Psoas muscle (tissue), 8 donors: ENCODE results near the gene MIOS. TPM values are rescaled to one million over a fixed set of nuclear protein-coding genes. Genes with fewer than 3 reads are reported as not detected.

Experiments
- ATAC-seq, 4 donors: fragments of 200-7000 bp; cut with Tn5 transposase; one replicate each; pipeline ENCODE4 v1.9.1; 2020; ENCODE audit warnings: moderate library complexity in 3 of 4, mild to moderate bottlenecking in 2 of 4
- DNase-seq, 2 donors: peaks; one replicate each; pipeline ENCODE4 v3.0.0-alpha.2; 2020
- H3K27ac ChIP-seq: fragments of 200-600 bp; one replicate; pipeline ENCODE4 v1.8.0; 2022
- H3K27me3 ChIP-seq, 3 donors: fragments of 200-600 bp in 1 of 3; one replicate each; pipeline versions ENCODE4 v1.6.1 to v1.8.0; 2013 to 2022; ENCODE audit warnings: low read length in 2 of 3, mild to moderate bottlenecking in 2 of 3, moderate library complexity in 1 of 3; ENCODE audit not compliant: insufficient read depth in 3 of 3
- H3K36me3 ChIP-seq, 2 donors: fragments of 200-600 bp in 1 of 2; one replicate each; pipeline versions ENCODE4 v1.6.1 to v1.8.0; 2013 to 2022; ENCODE audit warnings: low read depth in 1 of 2, mild to moderate bottlenecking in 1 of 2, moderate library complexity in 1 of 2; ENCODE audit not compliant: insufficient read depth in 1 of 2
- H3K4me1 ChIP-seq: fragments of 200-600 bp; one replicate; pipeline ENCODE4 v1.8.0; 2022
- H3K4me3 ChIP-seq: fragments of 200-600 bp; one replicate; pipeline ENCODE4 v1.8.0; 2022; ENCODE audit warnings: mild to moderate bottlenecking
- H3K9me3 ChIP-seq: fragments of 200-600 bp; one replicate; pipeline ENCODE4 v1.8.0; 2022
- WGBS, 3 donors: extraction: QIAGEN DNeasy Blood & Tissue Kit; methylation state at CpG; one replicate each; pipeline versions ENCODE4 v1.1.6 to v1.1.7; 2013; 5-methylcytosine and 5-hydroxymethylcytosine counted together
- intact Hi-C, 2 donors: fragments of 100-400 bp; cut with DNase I; formaldehyde crosslinking; loops; one replicate each; pipeline versions ENCODE4 v1.11.0 to v1.14.2; 2022
- polyA plus RNA-seq, 3 donors: library from polyadenylated mRNA; stranded (reverse); fragments of 200-250 nt; gene quantifications; one replicate each; pipeline ENCODE4 v1.2.3, GENCODE V29; 2013
- total RNA-seq, 4 donors: library from RNA; stranded (reverse); fragmentation: NEBNext Ultra II Directional in 2 of 4; extraction: Animal tissue kit (Norgen Biotek cat#: 25700) in 2 of 4; gene quantifications; one replicate each; pipeline versions ENCODE4 v1.2.1 to v1.2.4, GENCODE V29; 2021 to 2023
- TF ChIP-seq, protein P1 (sequence below): fragments of 200-600 bp; IDR thresholded peaks from one replicate; pipeline ENCODE4 v1.8.0; 2022; ENCODE audit warnings: antibody characterized with exemption
- donor health status: healthy with polysubstance abuse.
- donor health status: DM: no; HTN: no; CAD: no; lungs with moderate emphysema.
- donor health status: Bipolar disorder and iron deficiency.
- donor health status: healthy.
- donor health status: DM: yes; HTN: yes; CAD: no.
- donor health status: DM: no; HTN: no; CAD: no.
- donor health status: DM: no; HTN: no; CAD: no.
- donor health status: DM: yes; HTN: yes; CAD: no.

Gene MIOS
- total and polyA plus RNA-seq, 7 donors = 65.2 to 219 (median 76.3) TPM

DNA sequence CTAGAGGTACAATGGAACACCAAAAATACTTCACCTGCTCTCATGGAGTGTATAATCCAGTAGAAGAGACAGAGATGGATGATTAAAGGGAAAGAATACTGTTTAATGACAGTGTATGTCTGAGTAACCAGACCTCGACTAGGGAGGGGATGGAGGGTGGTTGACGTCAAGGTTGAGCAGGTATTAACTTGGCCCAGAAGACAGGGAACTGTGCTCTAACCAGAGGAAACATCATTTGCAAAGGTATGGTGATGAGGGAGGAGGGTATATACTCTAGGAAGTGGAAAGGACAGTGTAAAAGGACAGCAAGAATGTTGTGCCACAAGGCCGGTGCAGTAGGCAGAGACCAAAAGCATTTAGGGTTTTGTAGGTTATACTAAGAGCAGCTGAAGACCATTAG lies 2.9 kb downstream of the MIOS start:
- WGBS, 3 donors = 86 to 97% (median 87%) methylated on average over 3 of the region's 3 CpGs
- ATAC-seq = no peak
- intact Hi-C loops = loop anchor here in 1 of 2 donors (10.0 kb wide), 3 partner anchors 195 to 645 kb away; partner anchors contain the start of gene C1GALT1
- TF ChIP-seq, protein P1, sequence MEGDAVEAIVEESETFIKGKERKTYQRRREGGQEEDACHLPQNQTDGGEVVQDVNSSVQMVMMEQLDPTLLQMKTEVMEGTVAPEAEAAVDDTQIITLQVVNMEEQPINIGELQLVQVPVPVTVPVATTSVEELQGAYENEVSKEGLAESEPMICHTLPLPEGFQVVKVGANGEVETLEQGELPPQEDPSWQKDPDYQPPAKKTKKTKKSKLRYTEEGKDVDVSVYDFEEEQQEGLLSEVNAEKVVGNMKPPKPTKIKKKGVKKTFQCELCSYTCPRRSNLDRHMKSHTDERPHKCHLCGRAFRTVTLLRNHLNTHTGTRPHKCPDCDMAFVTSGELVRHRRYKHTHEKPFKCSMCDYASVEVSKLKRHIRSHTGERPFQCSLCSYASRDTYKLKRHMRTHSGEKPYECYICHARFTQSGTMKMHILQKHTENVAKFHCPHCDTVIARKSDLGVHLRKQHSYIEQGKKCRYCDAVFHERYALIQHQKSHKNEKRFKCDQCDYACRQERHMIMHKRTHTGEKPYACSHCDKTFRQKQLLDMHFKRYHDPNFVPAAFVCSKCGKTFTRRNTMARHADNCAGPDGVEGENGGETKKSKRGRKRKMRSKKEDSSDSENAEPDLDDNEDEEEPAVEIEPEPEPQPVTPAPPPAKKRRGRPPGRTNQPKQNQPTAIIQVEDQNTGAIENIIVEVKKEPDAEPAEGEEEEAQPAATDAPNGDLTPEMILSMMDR = no peak
- Histone ChIP-seq H3K4me3 (peak overlapping the region; percentile 92), H3K36me3 (peaks cover 7 to 25% of the 10 kb centered on the region in 2 donors), H3K27ac (peak overlapping the region; percentile 10), H3K4me1 (peaks cover 52% of the 10 kb centered on the region), H3K9me3 (no peaks in the 10 kb centered on the region), H3K27me3 (no peaks in the 10 kb centered on the region)
- DNase-seq = no peak

DNA sequence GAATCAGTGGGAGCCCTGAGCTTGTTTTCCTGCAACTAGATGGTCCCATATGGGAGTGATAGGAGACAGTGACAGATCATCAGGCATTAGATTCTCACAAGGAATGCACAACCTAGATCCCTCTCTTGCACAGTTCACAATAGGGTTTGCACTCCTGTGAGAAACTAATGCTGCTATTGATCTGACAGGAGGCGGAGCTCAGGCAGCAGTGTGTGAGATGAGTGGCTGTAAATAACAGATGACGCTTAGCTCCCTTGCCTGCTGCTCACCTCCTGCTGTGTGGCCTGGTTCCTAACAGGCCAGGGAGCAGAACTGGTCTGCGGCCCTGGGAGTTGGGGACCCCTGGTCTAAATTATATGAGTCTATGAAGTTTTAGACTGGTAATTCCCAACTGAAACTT lies 3.9 kb downstream of the MIOS start:
- DNase-seq (no peak), ATAC-seq (no peak)
- peaks cover 60% of the 10 kb centered on the region for H3K4me1 ChIP-seq
- H3K36me3 ChIP-seq = peaks cover 7 to 25% of the 10 kb centered on the region in 2 donors
- no peaks in the 10 kb centered on the region for H3K27me3 ChIP-seq
- 94 to 96% (median 95%) methylated on average over 3 of the region's 3 CpGs for WGBS, 3 donors
- TF ChIP-seq, protein P1 = no peak
- intact Hi-C loops = no loop called here
- H3K4me3 ChIP-seq = peak overlapping the region; percentile 92
- no peak overlapping the region for H3K27ac ChIP-seq
- H3K9me3 ChIP-seq = no peaks in the 10 kb centered on the region

DNA sequence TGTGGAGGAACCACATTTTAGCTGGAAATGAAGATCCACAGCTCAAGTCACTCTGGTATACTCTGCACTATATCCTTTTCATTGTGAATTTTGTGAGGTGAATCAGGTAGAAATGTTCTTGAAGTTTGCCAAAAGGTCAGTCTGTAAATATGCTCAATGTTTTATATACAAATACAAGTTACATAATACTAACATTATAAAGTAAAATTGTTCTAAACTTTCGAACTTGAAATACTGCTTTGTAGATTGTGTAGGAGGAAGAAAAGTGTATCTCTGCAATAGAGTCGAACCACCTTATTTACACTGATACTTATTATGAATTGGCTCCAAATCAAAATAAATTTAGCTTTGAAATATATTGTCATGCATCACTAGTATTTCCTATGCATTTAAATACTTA lies 7.0 kb downstream of the MIOS start:
- intact Hi-C loops = no loop called here
- no peak overlapping the region for H3K4me3 ChIP-seq
- TF ChIP-seq, protein P1 = no peak
- H3K4me1 ChIP-seq = peaks cover 50% of the 10 kb centered on the region
- peaks cover 7 to 25% of the 10 kb centered on the region in 2 donors for H3K36me3 ChIP-seq
- no peaks in the 10 kb centered on the region for H3K9me3 ChIP-seq
- 94 to 98% (median 95%) methylated on average over 2 of the region's 2 CpGs for WGBS, 3 donors
- DNase-seq (no peak), ATAC-seq (no peak)
- no peak overlapping the region for H3K27ac ChIP-seq
- no peaks in the 10 kb centered on the region for H3K27me3 ChIP-seq

DNA sequence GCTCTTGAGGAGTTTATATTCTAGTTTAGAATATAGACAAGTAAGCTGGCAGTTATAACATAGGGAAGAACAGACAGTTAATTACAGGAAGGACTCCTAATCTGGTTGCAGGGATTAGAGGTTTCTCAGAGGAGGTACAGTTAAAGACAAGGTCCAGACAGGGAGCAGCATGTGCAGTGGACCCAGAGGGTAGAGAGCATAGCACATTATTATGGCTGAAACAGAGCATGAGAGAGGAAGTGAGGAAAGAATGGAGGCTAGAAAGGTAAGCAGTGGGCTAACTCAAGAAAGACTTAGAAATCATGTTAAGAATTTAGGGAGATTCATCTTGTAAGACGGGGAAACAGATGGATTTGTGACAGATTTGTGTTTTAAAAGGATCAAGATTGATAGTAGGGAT lies 9.7 kb downstream of the MIOS start:
- TF ChIP-seq, protein P1 = no peak
- no peaks in the 10 kb centered on the region for H3K27me3 ChIP-seq
- intact Hi-C loops = no loop called here
- 97 to 100% (median 97%) methylated on average over 1 of the region's 1 CpG for WGBS, 3 donors
- no peak overlapping the region for H3K27ac ChIP-seq
- peaks cover 7 to 37% of the 10 kb centered on the region in 2 donors for H3K36me3 ChIP-seq
- ATAC-seq = peak in 1 of 4 donors; percentile 27
- peaks cover 31% of the 10 kb centered on the region for H3K4me1 ChIP-seq
- H3K9me3 ChIP-seq = no peaks in the 10 kb centered on the region
- H3K4me3 ChIP-seq = no peak overlapping the region
- DNase-seq = no peak

DNA sequence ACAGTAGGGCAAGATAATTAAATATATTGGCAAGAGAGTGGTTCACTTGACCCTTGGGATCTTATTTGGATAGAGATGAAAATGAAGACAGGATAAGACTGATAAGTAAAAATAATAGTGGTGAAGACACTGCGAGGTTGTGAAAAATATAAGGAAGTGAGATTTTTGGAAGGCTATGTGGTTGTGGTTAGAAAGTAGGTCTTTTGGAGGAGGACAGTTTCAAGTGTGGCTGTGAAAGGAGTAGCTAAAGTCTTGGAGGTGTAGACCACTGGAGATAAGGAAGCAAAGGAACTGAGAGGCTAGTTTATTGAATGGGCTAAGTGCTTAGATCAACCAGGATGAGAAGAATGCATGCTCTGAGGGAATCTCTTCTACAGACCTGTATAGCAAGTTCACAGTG lies 11.2 kb downstream of the MIOS start:
- peaks cover 3 to 43% of the 10 kb centered on the region in 2 donors for H3K36me3 ChIP-seq
- no peak overlapping the region for H3K27ac ChIP-seq
- intact Hi-C loops = no loop called here
- DNase-seq = no peak
- H3K4me1 ChIP-seq = peaks cover 26% of the 10 kb centered on the region
- no peaks in the 10 kb centered on the region for H3K9me3 ChIP-seq
- H3K4me3 ChIP-seq = no peak overlapping the region
- TF ChIP-seq, protein P1 = no peak
- no peak for ATAC-seq
- no peaks in the 10 kb centered on the region for H3K27me3 ChIP-seq
- WGBS, 3 donors = 79 to 87% (median 83%) methylated on average over 1 of the region's 1 CpG
